H4 (cell line): ENCODE measurements around the gene TMPRSS11B. TPM values are rescaled to one million over a fixed set of nuclear protein-coding genes. Genes with fewer than 3 reads are reported as not detected.
"Not testable (repeated sequence)": the region's sequence is repeated elsewhere in the genome, so short reads cannot be mapped to it uniquely, and the experiment has no call there.

Experiments used
- DNase-seq: peaks from one replicate; pipeline ENCODE4 v3.0.0-alpha.2; 2015; ENCODE audit warnings: low spot score
- total RNA-seq: library from RNA; depleted of rRNA; stranded (reverse); fragments of >200 nt; shearing (Covaris generic); gene quantifications from 2 replicates; pipeline ENCODE4 v1.2.3, GENCODE V29; 2014; rRNA removed

Gene TMPRSS11B, protein sequence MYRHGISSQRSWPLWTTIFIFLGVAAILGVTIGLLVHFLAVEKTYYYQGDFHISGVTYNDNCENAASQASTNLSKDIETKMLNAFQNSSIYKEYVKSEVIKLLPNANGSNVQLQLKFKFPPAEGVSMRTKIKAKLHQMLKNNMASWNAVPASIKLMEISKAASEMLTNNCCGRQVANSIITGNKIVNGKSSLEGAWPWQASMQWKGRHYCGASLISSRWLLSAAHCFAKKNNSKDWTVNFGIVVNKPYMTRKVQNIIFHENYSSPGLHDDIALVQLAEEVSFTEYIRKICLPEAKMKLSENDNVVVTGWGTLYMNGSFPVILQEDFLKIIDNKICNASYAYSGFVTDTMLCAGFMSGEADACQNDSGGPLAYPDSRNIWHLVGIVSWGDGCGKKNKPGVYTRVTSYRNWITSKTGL
- not detected in 2 replicates for total RNA-seq

- DNase-seq = no peak
Observed at GRCh38 chr4:68245594-68245993, at the start of gene TMPRSS11B. Gene TMPRSS11B (minus strand): TSS chr4:68245694. CDS start chr4:68245558, 136 bp downstream.

DNA sequence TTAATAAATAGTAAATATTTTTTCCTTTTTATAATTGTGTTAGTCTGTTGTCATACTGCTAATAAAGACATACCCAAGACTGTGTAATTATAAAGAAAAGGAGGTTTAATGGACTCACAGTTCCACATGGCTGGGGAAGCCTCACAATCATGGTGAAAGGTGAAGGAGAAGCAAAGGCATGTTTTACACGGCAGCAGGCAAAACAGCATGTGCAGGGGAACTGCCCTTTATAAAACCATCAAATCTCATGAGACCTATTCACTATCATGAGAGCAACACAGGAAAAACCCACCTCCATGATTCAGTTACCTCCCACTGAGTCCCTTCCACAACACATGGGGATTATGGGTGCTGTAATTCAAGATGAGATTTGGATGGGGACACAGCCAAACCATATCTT is 45.8 kb upstream of the TMPRSS11B start:
- DNase-seq = no peak

DNA sequence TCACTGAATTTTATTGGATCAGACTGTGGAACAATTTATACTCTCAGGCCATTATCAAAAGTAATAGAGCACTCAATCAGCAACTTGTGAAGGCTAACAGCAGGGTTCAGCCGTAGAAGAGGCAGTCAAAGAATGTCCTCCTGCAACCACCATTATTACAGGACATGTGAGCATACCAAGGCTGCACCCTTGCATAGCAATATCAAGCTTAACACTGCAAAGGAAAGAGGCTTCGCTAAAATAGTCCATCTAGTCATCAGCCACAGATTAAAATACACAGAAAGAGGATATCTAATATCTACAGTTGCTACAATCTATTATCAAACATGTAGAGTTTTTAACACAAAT is 42.9 kb upstream of the TMPRSS11B start:
- no peak for DNase-seq

DNA sequence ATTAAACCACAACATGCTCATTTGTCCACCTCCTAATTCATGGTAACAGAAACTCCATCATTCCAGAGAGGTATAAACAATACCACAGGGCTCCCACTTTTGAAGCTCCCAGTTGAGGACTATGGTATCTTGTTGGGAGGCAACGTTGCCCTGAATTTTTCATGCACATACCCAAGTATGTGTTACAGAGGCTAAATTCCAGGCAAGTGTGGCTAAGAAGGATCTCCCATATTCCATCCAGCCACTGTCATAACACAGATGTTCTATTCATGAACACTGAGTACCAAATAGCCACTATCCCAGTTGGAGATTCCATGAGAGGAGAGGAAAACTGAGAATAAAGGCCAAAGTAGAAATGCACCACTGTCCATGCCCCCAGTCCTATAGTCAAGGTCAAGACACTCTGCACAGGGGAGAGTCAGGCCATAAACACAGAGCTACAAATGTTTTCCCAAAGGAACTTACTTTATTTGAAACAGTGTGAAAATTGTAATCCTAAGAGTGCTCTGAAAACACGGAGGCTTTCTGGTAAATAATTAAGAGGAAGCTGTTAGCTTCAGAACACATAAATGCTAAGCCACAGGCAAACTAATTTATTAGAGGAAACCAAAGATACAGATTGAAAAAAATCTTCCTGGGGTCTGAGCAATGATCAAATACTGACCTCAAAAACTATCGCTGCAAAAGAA is 42.4 kb upstream of the TMPRSS11B start:
- no peak for DNase-seq

DNA sequence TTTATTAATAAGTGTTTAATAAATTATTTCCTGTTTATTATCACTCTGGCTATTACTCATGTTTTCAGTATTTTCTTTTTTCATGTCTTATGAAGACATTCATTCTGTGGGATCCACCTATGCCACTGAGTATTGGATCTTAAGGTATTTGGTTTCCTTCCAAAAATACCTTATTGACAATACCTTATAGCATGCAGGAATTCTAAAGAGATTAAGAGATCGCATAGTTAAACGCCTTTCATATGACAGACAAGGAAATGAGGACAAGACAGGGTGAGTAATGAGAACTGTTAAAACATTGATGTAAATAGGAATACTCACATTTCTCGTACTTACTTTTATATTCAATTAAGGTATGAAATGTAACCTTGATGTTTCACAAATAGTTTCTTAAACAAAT is 38.2 kb upstream of the TMPRSS11B start:
- no peak for DNase-seq

DNA sequence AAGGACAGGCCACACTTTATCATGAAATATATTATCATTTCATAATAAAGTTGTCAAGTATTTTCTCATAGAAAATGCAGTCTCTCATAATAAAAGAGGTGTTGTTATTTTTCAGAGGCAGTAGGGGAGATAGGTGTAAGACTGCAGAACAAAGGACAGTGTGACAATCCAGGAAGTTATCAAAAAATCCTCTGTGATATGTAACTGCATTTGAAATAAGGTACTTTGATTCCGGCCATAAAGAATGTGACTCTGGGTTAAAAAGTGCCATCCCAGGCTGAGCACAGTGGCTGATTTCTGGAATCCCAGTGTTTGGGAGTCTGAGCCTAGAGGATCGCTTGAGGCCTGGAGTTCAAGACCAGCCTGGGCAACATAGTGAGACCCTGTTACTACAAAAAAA is 37.6 kb upstream of the TMPRSS11B start:
- DNase-seq = no peak

GRCh38 chr4:68281796-68282740 is 36.6 kb upstream of the TMPRSS11B start:
- not testable (repeated sequence) for DNase-seq

GRCh38 chr4:68278029-68278428 is 32.5 kb upstream of the TMPRSS11B start:
- DNase-seq = no peak

GRCh38 chr4:68277627-68278026 is 32.1 kb upstream of the TMPRSS11B start:
- DNase-seq = no peak

DNA sequence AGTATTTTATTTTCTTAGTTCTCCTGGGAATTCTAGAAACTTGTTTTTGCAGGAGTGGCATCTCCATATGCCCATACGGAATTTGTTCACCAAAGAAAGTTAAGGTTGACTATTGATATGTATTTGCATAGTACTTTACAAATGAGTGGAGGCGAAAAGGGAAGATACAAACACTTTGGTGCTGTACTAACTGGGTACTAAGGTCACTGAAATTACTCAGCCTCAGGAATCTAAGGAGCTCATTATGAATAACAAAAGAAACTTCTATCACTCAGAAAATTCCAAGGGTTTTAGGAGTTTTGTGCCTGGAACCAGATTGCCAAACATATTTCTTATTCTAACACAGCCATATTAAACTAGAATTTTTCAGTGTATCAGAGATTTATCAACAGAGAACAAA is 27.4 kb upstream of the TMPRSS11B start:
- DNase-seq = no peak

DNA sequence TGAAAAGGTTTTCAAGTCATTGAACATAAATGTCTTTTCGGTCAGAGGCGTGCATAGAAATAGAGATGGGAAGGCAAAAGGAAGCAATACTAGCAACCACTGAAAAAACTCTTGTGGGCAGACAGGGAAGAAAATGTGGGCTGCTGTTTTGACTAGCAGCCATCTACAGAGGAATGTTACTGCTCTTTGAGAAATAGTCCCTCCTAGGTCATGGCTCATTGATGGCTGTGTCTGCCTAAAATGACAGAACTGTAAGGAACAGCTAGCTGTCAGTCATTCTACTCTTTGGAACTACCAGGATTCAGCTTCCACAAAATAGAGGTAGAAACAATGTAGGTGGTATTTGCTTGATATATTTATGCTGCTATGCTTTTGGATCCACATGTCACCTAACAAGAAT is 26.9 kb upstream of the TMPRSS11B start:
- DNase-seq = no peak

GRCh38 chr4:68271851-68272357 is 26.4 kb upstream of the TMPRSS11B start:
- peak; percentile 45 for DNase-seq

DNA sequence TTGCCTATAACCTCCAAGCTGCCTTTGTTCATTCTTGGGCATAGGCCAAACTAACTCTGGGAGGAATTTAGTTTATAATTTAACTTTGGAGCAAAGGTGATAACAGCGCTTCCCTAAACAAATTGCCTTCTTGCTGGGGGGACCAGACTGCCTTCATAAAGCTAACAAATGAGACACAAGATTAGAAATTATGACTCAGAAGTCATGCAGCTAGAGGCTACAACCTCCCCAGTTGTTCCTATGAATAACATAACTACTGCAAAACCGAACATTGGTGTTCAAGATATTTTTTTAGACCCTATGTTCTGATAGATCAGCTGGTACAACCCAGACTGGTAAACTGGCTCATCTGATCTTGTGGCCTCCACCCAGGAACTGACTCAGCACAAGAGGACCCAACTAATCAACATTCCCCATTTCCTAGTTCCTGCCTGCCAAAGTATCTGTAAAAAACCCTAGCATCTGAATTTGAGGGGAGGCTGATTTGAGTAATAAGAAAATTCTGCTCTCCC is 22.0 kb upstream of the TMPRSS11B start:
- DNase-seq = peak; percentile 23

DNA sequence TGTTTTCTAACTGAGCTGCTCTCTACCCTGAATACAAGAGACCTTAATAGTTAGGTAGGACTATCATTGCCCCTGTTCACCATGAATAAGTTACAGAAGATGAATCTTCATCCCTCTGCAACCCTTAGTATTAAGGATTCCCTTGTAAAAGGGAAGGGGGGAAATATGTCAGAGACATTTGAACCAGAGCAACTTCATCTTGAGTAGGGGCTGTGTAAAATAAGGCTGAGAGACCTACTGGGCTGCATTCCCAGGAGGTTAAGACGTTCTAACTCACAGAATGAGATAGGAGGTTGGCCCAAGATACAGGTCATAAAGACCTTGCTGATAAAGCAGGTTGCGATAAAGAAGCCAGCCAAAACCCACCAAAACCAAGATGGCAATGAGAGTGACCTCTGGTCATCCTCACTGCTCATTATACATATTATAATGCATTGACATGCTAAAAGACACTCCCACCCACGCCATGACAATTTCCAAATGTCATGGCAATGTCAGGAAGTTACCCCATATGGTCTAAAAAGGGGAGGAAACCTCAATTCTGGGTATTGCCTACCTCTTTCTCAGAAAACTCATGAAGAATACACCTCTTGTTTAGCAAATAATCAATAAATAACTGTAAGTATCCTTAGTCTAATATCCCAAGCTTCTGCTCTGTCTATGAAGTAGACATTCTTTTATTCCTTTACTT is 19.5 kb upstream of the TMPRSS11B start:
- no peak for DNase-seq

- DNase-seq = no peak
Observed at GRCh38 chr4:68259191-68259590, 13.7 kb upstream of the TMPRSS11B start.

DNA sequence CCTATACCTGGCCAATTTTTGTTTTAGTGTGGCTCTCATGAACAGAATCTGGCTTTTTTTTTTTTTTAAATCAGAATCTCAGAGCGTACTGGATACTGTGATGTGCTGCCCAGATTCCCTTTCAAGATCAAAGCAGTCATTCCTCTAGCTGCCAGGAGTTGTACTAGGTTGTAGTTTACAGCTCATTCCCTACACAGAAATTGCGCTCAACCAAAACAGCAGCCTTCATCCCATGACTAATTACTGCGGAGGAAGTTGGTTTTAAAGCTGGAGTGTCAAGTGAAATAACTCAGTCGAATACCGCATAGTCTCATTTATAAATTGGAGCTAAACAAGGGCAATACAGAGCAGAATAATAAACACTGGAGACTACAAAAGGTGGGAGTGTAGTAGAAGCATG is 12.2 kb upstream of the TMPRSS11B start:
- DNase-seq = no peak

DNA sequence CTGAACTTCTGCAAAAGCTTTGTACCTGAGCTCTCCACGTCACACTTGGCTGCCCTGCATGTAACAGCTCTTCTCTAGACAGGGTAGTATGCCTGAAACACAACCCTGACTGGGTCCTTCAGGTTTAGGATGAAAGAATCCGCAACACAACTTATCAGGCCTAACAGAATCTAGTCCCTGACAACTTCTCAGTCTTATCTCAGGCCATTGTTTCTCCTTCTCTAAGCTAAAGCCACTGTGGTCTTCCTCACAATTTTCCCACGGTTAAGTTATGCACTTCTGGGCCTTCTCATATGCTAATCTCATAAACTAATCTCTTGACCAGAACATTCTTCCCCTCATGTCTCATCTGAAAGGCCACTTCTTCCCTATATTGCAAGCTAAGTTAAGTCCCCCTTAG is 10.8 kb upstream of the TMPRSS11B start:
- DNase-seq = no peak

GRCh38 chr4:68250151-68250930 is 4.8 kb upstream of the TMPRSS11B start:
- DNase-seq = no peak

- DNase-seq = no peak
Observed at GRCh38 chr4:68249434-68249833, 3.9 kb upstream of the TMPRSS11B start.

DNA sequence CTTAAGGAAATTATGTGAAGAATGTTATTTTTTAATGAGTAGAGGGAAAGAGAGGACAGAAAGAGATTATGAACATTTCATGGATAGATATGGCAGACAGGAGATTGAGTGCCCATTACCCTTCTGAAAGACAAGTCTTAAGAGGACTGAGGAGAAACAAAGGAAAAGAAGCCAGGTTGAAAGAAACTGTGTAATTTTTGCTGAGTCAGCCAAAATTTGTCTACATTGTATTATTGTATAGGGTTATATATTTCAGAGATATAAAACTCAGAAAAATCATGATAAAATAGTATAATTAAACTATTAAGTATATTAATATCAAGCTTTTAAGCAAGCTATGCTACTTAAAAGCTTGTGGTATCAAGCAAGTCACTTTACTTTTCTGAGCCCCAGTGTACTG is 4.9 kb downstream of the TMPRSS11B start:
- DNase-seq = no peak
